GM10248 (cell line): ENCODE results near the gene TPST1.

Source experiments
- CTCF ChIA-PET: fragments of 300-600 bp; sonication (Branson Sonifier 250); formaldehyde crosslinking; extraction: SDS; loops from one replicate; lab custom pipeline; 2021; ENCODE audit warnings: antibody characterized with exemption; lab: Yijun Ruan, JAX
- POLR2A ChIA-PET: fragments of 350-650 bp; sonication (Branson Sonifier 250); formaldehyde crosslinking; extraction: SDS; loops from one replicate; lab custom pipeline; 2020; ENCODE audit warnings: antibody characterized with exemption; lab: Yijun Ruan, JAX
- DNase-seq: peaks from one replicate; pipeline ENCODE4 v3.0.0; 2012; ENCODE audit errors: extremely low spot score
- TF ChIP-seq, protein P1 (sequence below): IDR thresholded peaks from 2 replicates; pipeline ENCODE4 v1.5.1; 2012; ENCODE audit warnings: mild to moderate bottlenecking, low read depth; ENCODE audit errors: extremely low read depth, missing control alignments, control extremely low read depth

Gene TPST1

DNA sequence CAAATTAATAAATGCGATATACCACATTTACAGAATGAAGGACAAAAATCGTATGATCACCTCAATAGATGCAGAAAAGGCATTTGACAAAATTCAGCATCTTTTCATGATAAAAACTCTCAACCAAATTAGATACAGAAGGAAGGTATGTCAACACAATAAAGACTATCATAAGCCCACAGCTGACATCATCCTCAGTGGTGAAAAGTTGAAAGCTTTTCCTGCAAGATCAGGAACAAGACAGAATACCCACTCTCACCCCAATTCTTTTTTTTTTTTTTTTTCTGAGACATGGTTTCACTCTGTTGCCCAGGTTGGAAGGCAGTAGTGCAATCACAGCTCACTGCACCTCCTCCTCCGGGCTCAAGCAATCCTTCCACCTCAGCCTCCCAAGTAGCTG is 67.2 kb downstream of the TPST1 start:
- ChIA-PET POLR2A (no interaction called here), CTCF (no interaction called here)
- TF ChIP-seq, protein P1, sequence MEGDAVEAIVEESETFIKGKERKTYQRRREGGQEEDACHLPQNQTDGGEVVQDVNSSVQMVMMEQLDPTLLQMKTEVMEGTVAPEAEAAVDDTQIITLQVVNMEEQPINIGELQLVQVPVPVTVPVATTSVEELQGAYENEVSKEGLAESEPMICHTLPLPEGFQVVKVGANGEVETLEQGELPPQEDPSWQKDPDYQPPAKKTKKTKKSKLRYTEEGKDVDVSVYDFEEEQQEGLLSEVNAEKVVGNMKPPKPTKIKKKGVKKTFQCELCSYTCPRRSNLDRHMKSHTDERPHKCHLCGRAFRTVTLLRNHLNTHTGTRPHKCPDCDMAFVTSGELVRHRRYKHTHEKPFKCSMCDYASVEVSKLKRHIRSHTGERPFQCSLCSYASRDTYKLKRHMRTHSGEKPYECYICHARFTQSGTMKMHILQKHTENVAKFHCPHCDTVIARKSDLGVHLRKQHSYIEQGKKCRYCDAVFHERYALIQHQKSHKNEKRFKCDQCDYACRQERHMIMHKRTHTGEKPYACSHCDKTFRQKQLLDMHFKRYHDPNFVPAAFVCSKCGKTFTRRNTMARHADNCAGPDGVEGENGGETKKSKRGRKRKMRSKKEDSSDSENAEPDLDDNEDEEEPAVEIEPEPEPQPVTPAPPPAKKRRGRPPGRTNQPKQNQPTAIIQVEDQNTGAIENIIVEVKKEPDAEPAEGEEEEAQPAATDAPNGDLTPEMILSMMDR: no peak
- DNase-seq: no peak

GRCh38 chr7:66276363-66276762 is 71.2 kb downstream of the TPST1 start:
- POLR2A ChIA-PET: no interaction called here
- CTCF ChIA-PET: interaction anchor here (1.0 to 1.2 kb wide), 2 partner anchors 10 to 28 kb away, joined by 3 read pairs; no protein-coding TSS in a partner anchor
- DNase-seq: no peak
- TF ChIP-seq, protein P1: no peak

DNA sequence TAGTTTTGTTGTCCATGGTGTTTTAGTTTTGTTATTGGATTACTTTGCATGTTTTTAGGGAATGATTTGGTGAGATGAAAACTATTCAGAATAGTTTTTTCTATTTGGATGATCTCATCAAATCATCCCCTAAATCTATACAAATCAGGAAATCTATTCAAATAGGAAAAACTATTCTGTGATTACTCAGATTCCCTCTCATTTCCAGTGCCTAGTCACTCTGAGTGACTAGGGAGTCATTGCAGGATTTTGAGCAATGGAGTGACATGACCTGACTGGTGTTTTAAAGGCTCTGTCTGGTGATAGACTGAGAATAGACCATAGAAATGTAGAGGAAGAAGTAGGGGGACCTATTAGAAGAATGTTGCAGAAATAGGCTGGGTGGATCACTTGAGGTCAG is 72.4 kb downstream of the TPST1 start:
- ChIA-PET POLR2A (no interaction called here), CTCF (interaction anchor here (1.2 to 3.1 kb wide), 2 partner anchors 8 to 9 kb away, joined by 3 to 11 read pairs; no protein-coding TSS in a partner anchor)
- no peak for DNase-seq
- TF ChIP-seq, protein P1: no peak

- TF ChIP-seq, protein P1: no peak
- ChIA-PET CTCF (interaction anchor here (1.0 to 3.1 kb wide), 4 partner anchors 10 to 56 kb away, joined by 3 to 11 read pairs (median 3); no protein-coding TSS in a partner anchor), POLR2A (interaction anchor here (0.6 kb wide), 1 partner anchor 855 kb away, joined by 4 read pairs; no protein-coding TSS in a partner anchor)
Measured at GRCh38 chr7:66279912-66280311, 74.8 kb downstream of the TPST1 start.

GRCh38 chr7:66281678-66282590 is 76.8 kb downstream of the TPST1 start:
- ChIA-PET CTCF (interaction anchor here (1.3 to 1.8 kb wide), 4 partner anchors 12 to 70 kb away, joined by 3 to 7 read pairs (median 4); no protein-coding TSS in a partner anchor), POLR2A (no interaction called here)
- TF ChIP-seq, protein P1: no peak
- no peak for DNase-seq

More at GRCh38 chr7:66279912-66280311, 74.8 kb downstream of the TPST1 start:
- no peak for DNase-seq

GRCh38 chr7:66282591-66282935 is 77.4 kb downstream of the TPST1 start:
- CTCF ChIA-PET: interaction anchor here (1.3 to 1.8 kb wide), 4 partner anchors 12 to 71 kb away, joined by 3 to 7 read pairs (median 4); no protein-coding TSS in a partner anchor
- TF ChIP-seq, protein P1: no peak
- POLR2A ChIA-PET: no interaction called here
- DNase-seq: no peak
